GM21526 (cell line): ENCODE results near the gene ADAMTS10.
"Not testable (repeated sequence)": the region's sequence is repeated elsewhere in the genome, so short reads cannot be mapped to it uniquely, and the experiment has no call there.

Experiments used
- ATAC-seq: cut with Tn5 transposase; IDR thresholded peaks from one replicate; pipeline ENCODE4 v1.9.1; 2021; ENCODE audit warnings: moderate library complexity; ENCODE audit not compliant: unreplicated experiment, low FRiP score

ADAMTS10 gene

GRCh38 chr19:8596168-8596567 is 14.3 kb downstream of the ADAMTS10 start:
- no peak for ATAC-seq

- no peak for ATAC-seq
Measured at GRCh38 chr19:8595651-8596050, 14.9 kb downstream of the ADAMTS10 start.

GRCh38 chr19:8593931-8594330 is 16.6 kb downstream of the ADAMTS10 start:
- ATAC-seq: no peak

GRCh38 chr19:8592231-8593009 is 18.1 kb downstream of the ADAMTS10 start:
- no peak for ATAC-seq

DNA sequence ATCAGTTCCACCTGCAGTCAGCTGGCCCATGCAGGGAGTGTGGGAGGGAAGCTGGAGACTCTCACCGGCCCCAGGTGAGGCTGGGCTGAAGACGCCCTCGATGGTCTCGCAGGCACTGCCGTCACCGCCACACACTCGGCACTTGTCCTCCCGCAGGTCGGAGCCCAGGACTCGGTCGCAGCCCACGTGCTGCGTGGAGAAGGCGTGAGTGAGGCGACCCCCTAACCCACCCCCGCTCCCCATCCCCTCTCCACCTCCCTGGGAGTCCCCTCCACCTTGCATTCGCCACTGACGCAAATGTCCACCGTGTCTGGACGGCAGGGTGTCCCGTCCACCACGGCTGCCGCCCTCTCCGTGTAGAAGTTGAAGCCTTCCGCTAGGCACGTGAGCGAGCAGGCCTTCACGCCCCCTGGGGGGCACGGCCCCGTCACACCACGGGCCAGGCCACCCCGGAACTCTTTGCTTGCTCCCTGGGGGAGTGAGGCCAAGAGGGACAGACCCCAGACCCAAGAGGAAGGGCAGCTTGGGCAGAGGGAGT is 21.3 kb downstream of the ADAMTS10 start:
- ATAC-seq: no peak

DNA sequence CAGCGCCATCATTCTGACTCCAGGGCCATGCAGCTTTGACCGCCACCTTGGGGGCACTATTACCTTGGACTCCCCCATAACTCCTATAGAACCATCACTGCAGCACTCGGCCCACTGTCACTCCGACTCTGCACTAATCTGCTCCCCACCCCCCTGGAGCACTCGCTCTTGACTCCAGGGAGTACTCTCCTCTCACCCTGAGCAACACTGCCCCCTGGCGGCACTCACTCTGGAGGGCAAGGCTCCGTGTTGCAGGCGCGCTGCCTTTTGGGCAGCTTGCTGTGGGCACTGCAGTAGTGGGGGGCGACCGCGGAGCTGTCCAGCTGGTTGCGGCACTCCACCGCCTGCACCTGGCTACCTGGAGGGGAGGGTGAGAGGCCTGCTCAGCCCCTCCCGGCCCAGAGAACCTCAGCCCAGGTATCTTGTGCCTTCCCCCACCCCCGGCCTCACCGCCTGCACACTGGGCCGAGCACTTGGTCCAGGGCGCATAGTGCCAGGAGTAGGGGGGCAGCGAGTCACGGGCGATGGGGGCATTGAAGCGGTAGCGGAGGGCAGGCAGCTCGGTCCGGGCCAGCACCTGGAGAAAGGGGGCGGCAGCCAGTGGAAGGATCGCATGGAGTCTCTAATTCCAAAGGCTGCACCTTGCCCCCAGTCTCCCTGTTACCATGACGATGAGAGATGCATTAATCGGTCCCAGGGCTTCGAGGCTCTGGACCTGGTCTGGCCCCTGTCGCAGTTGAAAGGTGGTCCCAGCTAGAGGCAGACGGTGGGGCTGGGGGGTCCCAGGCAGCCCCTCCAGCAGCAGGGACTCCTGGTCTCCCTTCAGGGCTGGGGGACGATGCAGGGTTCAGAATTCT is 24.4 kb downstream of the ADAMTS10 start:
- no peak for ATAC-seq

- ATAC-seq: no peak
Measured at GRCh38 chr19:8584965-8585893, 25.3 kb downstream of the ADAMTS10 start.

DNA sequence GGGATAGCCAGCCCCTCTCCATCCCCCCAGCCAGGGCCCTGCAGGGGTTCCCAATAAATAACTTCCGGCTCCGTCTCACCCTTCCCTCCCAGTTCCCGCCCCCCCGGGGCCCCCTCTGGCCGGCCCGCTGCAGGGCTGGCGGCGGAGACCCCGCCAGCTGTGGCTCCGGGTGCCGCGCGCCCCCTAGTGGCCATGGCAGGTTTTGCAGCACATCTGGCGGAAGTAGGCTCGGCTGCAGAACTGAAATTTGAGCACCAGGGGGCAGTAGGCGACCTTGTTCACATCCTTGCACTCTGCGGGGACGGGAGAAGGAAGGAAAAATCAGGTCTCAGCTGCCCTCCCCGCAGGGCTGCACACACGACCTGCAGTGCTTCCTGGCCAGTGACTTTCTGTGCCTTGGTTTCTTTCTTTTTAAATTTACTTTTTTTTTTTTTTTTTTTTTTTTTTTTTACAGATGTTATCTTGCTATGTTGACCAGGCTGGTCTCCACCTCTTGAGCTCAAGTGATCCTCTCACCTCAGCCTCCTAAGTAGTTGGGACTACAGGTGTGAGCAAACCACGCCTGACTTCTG is 29.7 kb downstream of the ADAMTS10 start:
- no peak for ATAC-seq

- no peak for ATAC-seq
Measured at GRCh38 chr19:8578642-8579265, 31.8 kb downstream of the ADAMTS10 start.

- no peak for ATAC-seq
Measured at GRCh38 chr19:8577741-8578140, 32.8 kb downstream of the ADAMTS10 start.

DNA sequence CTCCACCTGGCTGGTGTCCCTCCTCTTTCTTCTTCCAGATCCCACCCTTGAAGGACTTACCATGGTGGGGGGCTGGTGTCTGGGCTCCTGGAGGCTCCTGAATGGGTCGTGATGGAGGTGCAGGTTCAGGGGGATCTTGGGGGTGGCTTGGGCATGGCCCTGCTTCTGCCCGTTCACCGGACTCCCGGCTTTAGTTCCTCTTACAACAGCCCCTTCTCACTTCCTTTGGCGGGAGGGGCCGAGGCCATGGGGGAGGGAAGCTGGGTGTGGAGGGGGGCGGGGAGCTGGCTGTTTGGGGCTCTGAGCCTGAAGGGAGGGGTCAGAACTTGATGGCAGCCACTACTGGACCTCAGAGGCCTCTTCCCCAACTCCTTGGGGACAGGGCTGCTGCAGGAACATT is 33.3 kb downstream of the ADAMTS10 start, which contains the start of gene MYO1F:
TSS of gene MYO1F (minus strand) at position 196 of the 400 bp plus-strand sequence. CDS start at position 63, 133 bp downstream.
- no peak for ATAC-seq

GRCh38 chr19:8576273-8576993 is 34.1 kb downstream of the ADAMTS10 start:
- ATAC-seq: no peak

DNA sequence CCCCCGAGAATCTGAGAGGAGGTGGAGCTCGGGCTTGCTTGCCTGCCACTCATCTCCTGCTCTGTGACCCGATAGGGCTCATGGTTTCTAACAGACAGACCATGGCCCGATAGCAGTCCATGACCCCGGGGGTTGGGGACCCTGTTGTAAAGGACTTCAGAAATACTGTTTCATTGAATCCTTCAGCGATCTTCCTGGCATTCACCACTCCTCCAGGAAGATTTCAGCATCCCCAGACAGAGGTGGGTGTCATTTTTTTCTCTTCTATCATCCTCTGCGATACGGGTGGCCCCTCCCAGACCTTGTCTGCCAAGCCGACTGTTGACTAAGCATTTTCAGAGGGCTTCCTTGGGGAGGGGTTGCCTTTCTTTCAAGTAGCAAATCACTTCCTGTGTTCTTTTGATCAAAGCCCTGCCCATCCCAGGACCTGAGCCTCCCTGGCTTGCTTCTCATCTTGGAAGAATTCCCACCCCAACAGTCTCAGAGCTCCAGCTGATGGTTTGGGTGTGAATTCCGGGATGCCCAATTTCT is 35.0 kb downstream of the ADAMTS10 start:
- no peak for ATAC-seq

GRCh38 chr19:8574619-8574922 is 35.9 kb downstream of the ADAMTS10 start:
- ATAC-seq: not testable (repeated sequence)

DNA sequence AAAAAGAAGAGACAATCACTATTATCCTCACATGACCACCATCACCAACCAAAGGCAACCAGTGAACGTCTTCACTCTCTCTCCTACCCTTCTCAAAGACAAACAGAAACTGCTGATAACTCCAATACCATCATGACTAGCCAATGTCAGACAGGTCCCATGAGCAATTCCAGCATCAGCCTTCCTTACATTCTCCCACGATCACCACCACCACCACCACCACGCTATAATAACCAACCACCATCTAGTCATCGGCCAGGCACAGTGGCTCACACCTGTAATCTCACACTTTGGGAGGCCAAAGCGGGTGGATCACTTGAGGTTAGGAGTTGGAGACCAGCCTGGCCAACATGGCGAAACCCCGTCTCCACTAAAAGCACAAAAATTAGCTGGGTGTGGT is 37.2 kb downstream of the ADAMTS10 start:
- no peak for ATAC-seq

- no peak for ATAC-seq
Measured at GRCh38 chr19:8571006-8571411, 39.5 kb downstream of the ADAMTS10 start.

- ATAC-seq: no peak
Measured at GRCh38 chr19:8569066-8569771, 41.3 kb downstream of the ADAMTS10 start.

DNA sequence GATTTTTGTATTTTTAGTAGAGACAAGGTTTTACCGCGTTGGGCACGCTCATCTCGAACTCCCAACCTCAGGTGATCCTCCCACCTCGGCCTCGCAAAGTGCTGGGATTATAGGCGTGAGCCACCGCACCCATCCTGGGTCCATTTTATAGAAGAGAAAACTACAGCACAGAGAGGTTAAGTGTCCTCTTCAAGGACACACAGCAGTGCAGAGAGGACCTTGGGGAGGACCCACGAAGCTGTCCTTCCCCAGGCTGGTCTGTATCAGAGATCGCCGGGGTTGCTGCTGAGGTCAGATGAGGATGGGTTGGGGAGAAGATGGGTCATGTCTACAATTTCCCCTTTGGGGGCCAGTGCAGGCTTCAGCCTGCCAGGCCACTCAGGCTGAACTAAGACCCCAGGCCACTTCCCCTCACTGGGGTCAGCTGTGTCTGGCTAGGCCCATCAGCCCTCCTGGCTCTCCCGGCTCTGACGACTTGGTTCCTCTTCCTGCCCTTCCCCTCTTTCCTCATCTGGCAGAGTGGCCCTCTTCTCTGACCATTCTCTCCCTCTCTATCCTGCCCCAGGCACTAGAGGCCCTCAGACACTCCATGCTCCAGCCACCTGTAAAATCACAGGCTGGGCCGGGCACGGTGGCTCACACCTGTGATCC is 42.9 kb downstream of the ADAMTS10 start:
- no peak for ATAC-seq
